Stomach (tissue), 4 donors: ENCODE data around the gene SESN3.

Source experiments
- EP300 ChIP-seq: sonication (generic); formaldehyde crosslinking; IDR thresholded peaks from one replicate; pipeline ENCODE4 v1.6.1; 2017; ENCODE audit warnings: antibody characterized with exemption
- POLR2A ChIP-seq, 4 donors: fragments of 450-650 bp; IDR thresholded peaks; one replicate each; pipeline ENCODE4 v1.6.1; 2016; ENCODE audit warnings: antibody characterized with exemption in 4 of 4, control low read depth in 2 of 4, mild to moderate bottlenecking in 1 of 4, moderate library complexity in 1 of 4
- POLR2AphosphoS5 ChIP-seq, 3 donors: sonication (generic); formaldehyde crosslinking; IDR thresholded peaks; one replicate each; pipeline ENCODE4 v1.6.1; 2016; ENCODE audit warnings: antibody characterized with exemption in 3 of 3
- TF ChIP-seq, protein P1 (sequence below), 7 experiments: fragments of 450-650 bp in 4 of 7; fragments of 200-600 bp in 3 of 7; sonication (generic) in 3 of 7; IDR thresholded peaks; one replicate each; pipeline ENCODE4 v1.5.1; 2016 to 2019; ENCODE audit warnings: antibody characterized with exemption in 7 of 7, control low read depth in 2 of 7, mild to moderate bottlenecking in 1 of 7

DNA sequence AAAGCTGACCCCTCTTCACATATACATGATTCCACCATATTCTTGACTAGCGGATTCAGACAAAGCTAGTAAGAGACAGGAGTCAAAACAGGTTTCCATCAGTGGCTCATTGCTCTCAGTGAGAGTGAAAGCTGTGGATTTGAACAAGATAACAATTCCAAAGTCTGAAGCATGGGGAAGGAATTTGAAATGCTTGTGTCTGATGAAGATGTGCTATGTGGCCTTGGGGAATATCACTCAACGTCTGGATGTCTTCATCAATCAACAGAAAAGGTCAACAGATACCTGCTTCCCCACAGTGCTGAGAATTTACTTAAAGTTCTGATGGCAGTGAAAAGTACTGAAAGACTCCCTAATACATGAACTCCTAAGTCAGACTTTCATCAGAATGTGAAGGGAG is 46.9 kb upstream of the SESN3 start:
- TF ChIP-seq POLR2A (IDR thresholded peaks at IDR 0.05): no peak
- TF ChIP-seq, protein P1, sequence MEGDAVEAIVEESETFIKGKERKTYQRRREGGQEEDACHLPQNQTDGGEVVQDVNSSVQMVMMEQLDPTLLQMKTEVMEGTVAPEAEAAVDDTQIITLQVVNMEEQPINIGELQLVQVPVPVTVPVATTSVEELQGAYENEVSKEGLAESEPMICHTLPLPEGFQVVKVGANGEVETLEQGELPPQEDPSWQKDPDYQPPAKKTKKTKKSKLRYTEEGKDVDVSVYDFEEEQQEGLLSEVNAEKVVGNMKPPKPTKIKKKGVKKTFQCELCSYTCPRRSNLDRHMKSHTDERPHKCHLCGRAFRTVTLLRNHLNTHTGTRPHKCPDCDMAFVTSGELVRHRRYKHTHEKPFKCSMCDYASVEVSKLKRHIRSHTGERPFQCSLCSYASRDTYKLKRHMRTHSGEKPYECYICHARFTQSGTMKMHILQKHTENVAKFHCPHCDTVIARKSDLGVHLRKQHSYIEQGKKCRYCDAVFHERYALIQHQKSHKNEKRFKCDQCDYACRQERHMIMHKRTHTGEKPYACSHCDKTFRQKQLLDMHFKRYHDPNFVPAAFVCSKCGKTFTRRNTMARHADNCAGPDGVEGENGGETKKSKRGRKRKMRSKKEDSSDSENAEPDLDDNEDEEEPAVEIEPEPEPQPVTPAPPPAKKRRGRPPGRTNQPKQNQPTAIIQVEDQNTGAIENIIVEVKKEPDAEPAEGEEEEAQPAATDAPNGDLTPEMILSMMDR (IDR thresholded peaks at IDR 0.05): no peak
- TF ChIP-seq EP300: no peak
- TF ChIP-seq POLR2AphosphoS5 (IDR thresholded peaks at IDR 0.05): no peak
